ENCODE measurements around the gene MME.

- TF ChIP-seq CTCF (IDR thresholded peaks at IDR 0.05; ENCODE audit: low read depth, low read length, poor library complexity, severe bottlenecking) (no peak), EZH2phosphoT487 (IDR thresholded peaks at IDR 0.05; ENCODE audit: borderline replicate concordance, low read length) (no peak)
Measured at GRCh38 chr3:155047672-155048071, 32.4 kb upstream of the MME start.

Measured in DOHH2 (cell line).